Measurements from ENCODE around the gene EEA1. TPM values are rescaled to one million over a fixed set of nuclear protein-coding genes. Genes with fewer than 3 reads are reported as not detected.

The EEA1 gene
- total RNA-seq, 3 donors from 2014 or later, result 34.2 to 35.8 (median 34.6) TPM

DNA sequence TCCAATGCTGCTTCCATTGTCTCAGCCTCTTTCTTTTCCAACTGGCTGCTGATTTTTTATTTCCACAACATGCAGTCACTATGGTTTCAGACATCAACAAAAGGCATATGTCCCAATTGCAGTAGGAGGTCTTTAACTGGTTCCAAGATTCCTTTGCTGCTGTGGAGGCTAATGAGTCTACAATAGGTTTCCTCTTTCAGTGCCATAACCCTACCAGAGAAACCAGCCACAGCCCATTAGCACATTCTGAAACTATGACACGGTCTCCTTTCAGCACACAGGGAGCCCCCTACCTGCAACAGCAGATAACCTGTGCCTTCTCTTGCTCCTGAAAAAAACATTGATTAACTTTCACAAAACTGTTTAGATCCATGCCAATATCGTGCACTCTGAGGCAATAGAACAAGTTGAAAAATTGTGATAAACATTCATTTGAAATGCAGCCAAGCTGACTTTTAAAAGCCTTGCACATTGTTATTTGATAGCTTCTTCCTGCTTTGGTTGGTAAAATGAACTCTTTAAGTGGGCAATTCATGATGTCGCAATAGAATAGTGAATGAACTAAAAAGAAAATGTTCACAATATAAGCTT is 193.9 kb downstream of the EEA1 start:
- Histone ChIP-seq H3K4me3 (no peak overlapping the region), H3K4me1 (ENCODE audit: low read depth) (no peaks in the 10 kb centered on the region), H3K36me3 (ENCODE audit: low read depth) (no peaks in the 10 kb centered on the region), H3K9me3 (no peaks in the 10 kb centered on the region)
- DNase-seq (no peak), ATAC-seq (peak; percentile 57)
- TF ChIP-seq, protein P1, sequence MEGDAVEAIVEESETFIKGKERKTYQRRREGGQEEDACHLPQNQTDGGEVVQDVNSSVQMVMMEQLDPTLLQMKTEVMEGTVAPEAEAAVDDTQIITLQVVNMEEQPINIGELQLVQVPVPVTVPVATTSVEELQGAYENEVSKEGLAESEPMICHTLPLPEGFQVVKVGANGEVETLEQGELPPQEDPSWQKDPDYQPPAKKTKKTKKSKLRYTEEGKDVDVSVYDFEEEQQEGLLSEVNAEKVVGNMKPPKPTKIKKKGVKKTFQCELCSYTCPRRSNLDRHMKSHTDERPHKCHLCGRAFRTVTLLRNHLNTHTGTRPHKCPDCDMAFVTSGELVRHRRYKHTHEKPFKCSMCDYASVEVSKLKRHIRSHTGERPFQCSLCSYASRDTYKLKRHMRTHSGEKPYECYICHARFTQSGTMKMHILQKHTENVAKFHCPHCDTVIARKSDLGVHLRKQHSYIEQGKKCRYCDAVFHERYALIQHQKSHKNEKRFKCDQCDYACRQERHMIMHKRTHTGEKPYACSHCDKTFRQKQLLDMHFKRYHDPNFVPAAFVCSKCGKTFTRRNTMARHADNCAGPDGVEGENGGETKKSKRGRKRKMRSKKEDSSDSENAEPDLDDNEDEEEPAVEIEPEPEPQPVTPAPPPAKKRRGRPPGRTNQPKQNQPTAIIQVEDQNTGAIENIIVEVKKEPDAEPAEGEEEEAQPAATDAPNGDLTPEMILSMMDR (IDR thresholded peaks at IDR 0.05), result no peak
- intact Hi-C loops (cut with DNase I, micrococcal nuclease), result no loop called here

DNA sequence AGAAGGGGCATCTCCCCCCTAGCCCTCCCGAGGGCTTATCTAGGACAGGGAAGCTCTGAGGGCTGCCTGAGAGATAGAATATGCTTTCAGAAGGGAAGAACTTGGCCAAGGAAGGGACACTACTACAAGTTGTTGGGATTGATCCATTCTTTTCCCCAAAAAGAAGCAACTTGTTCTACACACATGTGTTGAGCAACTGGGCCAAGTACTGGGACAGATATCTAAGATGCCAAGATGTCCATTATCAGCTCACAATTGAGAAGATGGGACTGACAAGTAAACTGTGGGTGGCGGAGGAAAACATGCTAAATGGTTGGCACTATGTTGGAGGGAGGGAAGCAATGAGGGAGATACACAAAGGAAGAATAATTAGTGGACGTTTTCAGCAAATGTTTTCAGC is 195.4 kb downstream of the EEA1 start:
- DNase-seq (no peak), ATAC-seq (no peak)
- Histone ChIP-seq H3K9me3 (no peaks in the 10 kb centered on the region), H3K4me1 (ENCODE audit: low read depth) (no peaks in the 10 kb centered on the region), H3K4me3 (no peak overlapping the region), H3K36me3 (ENCODE audit: low read depth) (no peaks in the 10 kb centered on the region)
- intact Hi-C loops (cut with DNase I, micrococcal nuclease), result no loop called here
- TF ChIP-seq, protein P1 (IDR thresholded peaks at IDR 0.05), result no peak

DNA sequence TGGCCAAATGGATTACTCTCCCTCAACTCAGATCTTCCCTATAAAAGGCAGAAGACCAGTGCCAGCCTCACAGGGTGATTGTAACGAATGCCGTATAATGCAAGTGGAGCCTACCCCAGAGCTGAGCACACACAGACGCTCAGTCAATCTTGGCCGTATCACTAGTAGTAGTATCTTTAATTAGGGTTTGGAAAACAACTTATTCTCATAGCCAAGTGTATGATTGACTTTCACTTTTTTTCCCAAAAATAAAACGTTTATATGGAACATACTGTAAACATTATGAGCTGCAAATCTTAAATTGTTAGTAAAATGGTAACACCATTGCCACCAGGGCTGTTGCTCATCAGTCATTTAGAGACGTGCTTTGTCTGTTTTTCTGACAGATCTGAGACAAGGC is 195.9 kb downstream of the EEA1 start:
- no peak overlapping the region for H3K4me3 ChIP-seq
- no peaks in the 10 kb centered on the region for H3K36me3 ChIP-seq (ENCODE audit: low read depth)
- intact Hi-C loops (cut with DNase I, micrococcal nuclease), result no loop called here
- DNase-seq (no peak), ATAC-seq (no peak)
- no peaks in the 10 kb centered on the region for H3K9me3 ChIP-seq
- no peaks in the 10 kb centered on the region for H3K4me1 ChIP-seq (ENCODE audit: low read depth)
- TF ChIP-seq, protein P1 (IDR thresholded peaks at IDR 0.05), result no peak

DNA sequence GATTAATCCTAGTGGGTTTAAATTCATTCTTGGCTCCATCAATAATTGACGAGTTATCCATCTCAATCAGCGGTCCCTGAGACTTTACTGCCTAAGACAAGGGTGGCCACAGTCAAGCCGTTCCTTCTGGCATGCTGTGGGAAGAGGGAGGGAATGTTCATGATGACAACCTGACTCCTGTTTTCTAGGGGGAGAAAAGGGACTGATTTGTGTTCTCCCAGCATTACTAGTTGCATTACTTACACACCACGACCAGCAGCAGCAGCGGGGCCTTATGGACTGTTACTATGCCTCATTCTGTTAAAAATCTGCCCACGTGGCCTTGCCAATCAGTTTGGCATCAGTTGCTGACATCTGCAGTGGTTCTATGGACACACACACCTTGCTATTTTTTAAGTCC is 196.4 kb downstream of the EEA1 start:
- Histone ChIP-seq H3K36me3 (ENCODE audit: low read depth) (no peaks in the 10 kb centered on the region), H3K4me1 (ENCODE audit: low read depth) (no peaks in the 10 kb centered on the region), H3K9me3 (no peaks in the 10 kb centered on the region), H3K4me3 (no peak overlapping the region)
- ATAC-seq (no peak), DNase-seq (no peak)
- intact Hi-C loops (cut with DNase I, micrococcal nuclease), result no loop called here
- TF ChIP-seq, protein P1 (IDR thresholded peaks at IDR 0.05), result no peak

DNA sequence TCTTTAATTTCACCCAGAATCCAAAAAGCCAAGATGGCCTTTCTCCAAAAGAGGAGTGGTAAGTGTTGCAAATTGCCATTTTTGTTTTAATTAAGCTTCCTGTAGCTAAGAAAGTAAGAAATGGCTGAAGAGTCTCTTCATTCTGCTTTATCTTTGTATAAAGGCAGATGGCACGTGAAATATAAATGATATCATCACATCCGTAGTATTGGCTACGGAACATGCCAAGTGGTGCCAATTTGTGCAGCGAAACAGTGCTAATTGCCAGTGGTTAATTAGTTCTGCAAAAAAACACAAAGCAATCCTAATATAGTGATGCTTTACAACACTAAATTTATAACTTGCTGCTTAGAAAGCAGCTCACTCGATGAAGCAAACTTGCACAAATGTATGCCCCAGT is 196.9 kb downstream of the EEA1 start:
- intact Hi-C loops (cut with DNase I, micrococcal nuclease), result no loop called here
- Histone ChIP-seq H3K4me1 (ENCODE audit: low read depth) (no peaks in the 10 kb centered on the region), H3K9me3 (no peaks in the 10 kb centered on the region), H3K4me3 (no peak overlapping the region), H3K36me3 (ENCODE audit: low read depth) (no peaks in the 10 kb centered on the region)
- DNase-seq, result no peak
- ATAC-seq, result no peak
- TF ChIP-seq, protein P1 (IDR thresholded peaks at IDR 0.05), result no peak

DNA sequence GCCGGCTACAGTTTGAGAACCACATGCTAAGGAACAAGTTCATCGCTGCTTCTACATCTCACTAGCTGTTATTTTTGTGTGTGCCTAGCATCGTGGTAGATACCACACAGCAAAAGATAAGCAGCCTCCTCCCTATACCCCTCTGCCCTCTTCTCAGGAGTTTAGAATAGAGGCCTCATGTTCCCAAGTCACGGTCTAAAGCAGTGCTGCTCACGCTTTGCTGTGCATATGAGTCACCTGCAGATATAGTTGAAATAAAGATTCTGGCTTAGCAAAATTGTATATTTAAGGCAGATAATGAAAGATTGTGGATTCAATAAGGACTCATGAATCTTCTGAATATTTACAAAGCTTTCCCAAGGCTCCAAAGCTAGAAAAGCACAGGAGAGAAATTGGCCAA is 198.3 kb downstream of the EEA1 start:
- H3K4me3 ChIP-seq, result no peak overlapping the region
- H3K36me3 ChIP-seq (ENCODE audit: low read depth), result no peaks in the 10 kb centered on the region
- no peaks in the 10 kb centered on the region for H3K9me3 ChIP-seq
- H3K4me1 ChIP-seq (ENCODE audit: low read depth), result no peaks in the 10 kb centered on the region
- ATAC-seq, result no peak
- TF ChIP-seq, protein P1 (IDR thresholded peaks at IDR 0.05), result no peak
- DNase-seq, result no peak
- intact Hi-C loops (cut with DNase I, micrococcal nuclease), result no loop called here
